DOHH2 (cell line): Measurements from ENCODE around the gene HARS1.

Source experiments
- EZH2phosphoT487 ChIP-seq: fragments of 200-600 bp; sonication (generic); IDR thresholded peaks from 2 replicates; pipeline ENCODE4 v1.6.1; 2017; ENCODE audit warnings: borderline replicate concordance, mild to moderate bottlenecking, antibody characterized with exemption, low read length, moderate library complexity, mixed read lengths
- TF ChIP-seq, protein P1 (sequence below): fragments of 200-600 bp; sonication (generic); IDR thresholded peaks from one replicate; pipeline ENCODE4 v1.5.1; 2014; ENCODE audit warnings: antibody characterized with exemption, mild to moderate bottlenecking, low read depth, low read length; ENCODE audit not compliant: poor library complexity, severe bottlenecking

DNA sequence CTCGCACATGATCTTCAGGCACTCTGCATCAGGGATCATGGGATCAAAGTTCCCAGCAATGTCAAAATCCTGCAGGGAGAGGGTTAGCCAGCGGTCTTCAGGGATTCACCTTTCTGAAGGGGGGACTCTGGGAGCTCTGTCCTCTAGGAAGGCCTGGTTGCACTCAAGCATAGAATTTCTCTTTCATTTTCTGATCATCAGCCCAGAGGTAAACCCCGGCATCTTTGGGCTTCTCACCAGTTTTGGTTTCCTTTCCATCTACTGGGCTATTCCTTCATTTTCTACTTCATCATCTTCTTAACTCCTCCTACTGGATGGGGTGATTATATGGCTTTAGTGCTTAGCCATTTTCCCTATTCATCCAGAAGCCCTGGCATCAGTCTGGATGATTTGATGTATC is 13.2 kb downstream of the HARS1 start:
- no peak for TF ChIP-seq EZH2phosphoT487
- TF ChIP-seq, protein P1, sequence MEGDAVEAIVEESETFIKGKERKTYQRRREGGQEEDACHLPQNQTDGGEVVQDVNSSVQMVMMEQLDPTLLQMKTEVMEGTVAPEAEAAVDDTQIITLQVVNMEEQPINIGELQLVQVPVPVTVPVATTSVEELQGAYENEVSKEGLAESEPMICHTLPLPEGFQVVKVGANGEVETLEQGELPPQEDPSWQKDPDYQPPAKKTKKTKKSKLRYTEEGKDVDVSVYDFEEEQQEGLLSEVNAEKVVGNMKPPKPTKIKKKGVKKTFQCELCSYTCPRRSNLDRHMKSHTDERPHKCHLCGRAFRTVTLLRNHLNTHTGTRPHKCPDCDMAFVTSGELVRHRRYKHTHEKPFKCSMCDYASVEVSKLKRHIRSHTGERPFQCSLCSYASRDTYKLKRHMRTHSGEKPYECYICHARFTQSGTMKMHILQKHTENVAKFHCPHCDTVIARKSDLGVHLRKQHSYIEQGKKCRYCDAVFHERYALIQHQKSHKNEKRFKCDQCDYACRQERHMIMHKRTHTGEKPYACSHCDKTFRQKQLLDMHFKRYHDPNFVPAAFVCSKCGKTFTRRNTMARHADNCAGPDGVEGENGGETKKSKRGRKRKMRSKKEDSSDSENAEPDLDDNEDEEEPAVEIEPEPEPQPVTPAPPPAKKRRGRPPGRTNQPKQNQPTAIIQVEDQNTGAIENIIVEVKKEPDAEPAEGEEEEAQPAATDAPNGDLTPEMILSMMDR, result no peak
